NCI-H128 (cell line): ENCODE results near the gene CCDC148.

Experiments used
- DNase-seq: peaks from one replicate; lab custom pipeline; 2025; ENCODE audit not compliant: unreplicated experiment; lab: John Stamatoyannopoulos, UW

CCDC148 gene

GRCh38 chr2:158221063-158222020, 235.2 kb downstream of the CCDC148 start:
- DNase-seq: no peak

DNA sequence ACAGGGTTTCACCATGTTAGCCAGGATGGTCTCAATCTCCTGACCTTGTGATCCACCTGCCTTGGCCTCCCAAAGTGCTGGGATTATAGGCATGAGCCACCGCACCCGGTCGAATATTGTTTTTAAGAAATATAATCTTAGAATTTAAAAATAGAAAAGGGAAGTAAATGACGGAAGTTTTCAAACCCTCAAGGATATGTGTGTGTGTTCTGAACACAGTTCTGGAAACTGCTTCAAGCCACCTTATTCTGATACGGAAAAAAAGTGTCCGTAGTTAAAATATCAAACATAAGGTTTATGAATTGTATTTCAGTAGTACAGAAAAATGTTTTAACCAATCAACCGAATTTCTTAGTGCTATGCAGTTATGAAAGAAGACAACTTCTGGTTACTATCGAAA, 239.0 kb downstream of the CCDC148 start:
- DNase-seq: no peak

DNA sequence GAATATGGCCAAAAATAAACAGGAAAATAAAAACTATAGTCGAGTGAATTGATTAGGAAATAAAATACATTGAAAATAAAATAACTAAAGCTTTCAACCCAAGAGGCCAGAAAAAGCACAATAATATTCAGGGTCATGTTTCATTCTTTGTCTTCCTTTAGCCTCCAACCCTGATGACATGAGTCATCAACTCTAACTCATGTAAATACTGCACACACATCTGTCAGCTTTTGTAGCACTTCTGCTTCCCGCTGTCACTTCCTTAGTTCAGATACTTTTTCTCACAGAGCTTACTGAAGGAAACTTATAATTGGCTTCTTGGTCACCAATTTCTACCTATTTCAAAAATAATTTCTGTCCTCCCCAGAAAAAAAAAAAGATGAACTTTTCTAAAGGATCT, 242.1 kb downstream of the CCDC148 start:
- no peak for DNase-seq

- no peak for DNase-seq
Observed at GRCh38 chr2:158213773-158214172, 242.8 kb downstream of the CCDC148 start.

DNA sequence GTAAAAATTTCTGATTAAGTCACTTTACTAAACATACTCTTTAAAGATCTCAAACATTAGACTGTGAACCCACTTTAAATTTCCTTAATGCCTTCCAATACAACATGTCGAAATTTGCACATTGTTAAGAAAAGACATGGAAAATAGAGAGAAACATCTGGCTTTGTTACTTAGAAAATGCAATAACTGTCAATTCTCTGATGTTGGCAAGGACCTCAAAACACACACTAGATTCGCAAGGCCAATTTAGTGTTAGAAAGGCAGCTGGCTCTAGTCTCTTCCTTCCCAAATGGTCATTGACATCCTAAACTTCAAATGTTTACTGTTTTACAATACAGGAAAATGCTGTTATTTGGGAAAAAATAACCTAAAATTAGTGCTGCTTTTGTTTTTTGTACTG, 244.3 kb downstream of the CCDC148 start:
- no peak for DNase-seq

DNA sequence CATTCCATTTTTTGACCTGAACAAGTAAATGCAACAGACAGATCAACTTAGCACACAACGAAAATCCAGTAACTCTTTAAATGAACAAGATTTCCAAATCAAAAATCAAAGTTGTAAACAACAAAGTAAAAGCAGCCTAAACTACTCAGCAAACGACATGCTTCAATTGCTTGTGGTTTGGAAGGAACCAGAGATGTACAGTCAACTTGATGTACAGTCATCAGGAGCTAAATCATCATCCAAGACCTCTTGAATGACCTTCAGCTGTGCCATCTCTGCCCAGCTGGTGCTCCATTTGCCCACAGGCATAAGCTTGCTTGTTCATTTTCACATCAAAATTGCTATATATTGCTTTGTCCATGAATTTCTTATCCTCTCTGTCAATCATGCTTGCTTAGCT, 245.1 kb downstream of the CCDC148 start:
- DNase-seq: no peak

DNA sequence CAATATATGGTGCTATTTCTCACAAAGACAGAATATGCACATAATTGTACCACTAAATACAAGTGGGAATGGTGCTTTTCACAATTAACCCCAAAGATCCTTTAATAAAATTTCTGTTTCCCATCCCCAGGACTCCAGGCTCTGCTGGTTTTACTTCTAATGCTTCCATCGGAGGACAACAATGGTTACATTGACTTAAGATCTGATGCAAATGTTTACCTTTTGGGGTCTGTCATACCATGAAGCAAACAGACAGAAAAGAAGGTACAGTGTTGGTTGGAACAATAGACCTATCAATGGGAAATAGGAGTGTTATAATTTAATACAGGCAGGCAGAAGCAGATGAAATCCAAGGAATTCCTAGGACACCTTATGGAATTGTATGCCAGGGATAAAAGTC, 249.2 kb downstream of the CCDC148 start:
- no peak for DNase-seq

DNA sequence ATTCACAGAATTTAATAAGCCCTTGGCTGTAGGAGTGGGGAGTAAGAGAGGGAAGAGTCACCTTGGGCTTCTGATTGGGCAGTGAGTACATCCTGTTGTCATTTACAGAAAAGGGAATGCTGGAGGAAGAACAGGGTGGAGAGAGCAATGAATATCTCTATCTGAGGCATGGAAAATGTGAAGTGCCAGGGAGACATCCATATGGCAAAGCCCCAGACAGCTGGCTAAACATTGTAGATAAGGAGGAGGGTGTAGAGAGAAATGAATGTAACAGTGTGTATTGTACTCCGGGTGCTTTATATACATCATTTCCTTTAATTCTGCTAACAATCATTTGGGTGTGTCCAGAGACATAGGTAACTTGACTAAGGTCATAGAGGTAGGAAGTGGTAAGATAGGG, 251.3 kb downstream of the CCDC148 start:
- no peak for DNase-seq

GRCh38 chr2:158204741-158205165, 251.8 kb downstream of the CCDC148 start:
- no peak for DNase-seq

- no peak for DNase-seq
Observed at GRCh38 chr2:158202161-158202815, 254.3 kb downstream of the CCDC148 start.

- DNase-seq: no peak
Observed at GRCh38 chr2:158199928-158200650, 256.5 kb downstream of the CCDC148 start.

DNA sequence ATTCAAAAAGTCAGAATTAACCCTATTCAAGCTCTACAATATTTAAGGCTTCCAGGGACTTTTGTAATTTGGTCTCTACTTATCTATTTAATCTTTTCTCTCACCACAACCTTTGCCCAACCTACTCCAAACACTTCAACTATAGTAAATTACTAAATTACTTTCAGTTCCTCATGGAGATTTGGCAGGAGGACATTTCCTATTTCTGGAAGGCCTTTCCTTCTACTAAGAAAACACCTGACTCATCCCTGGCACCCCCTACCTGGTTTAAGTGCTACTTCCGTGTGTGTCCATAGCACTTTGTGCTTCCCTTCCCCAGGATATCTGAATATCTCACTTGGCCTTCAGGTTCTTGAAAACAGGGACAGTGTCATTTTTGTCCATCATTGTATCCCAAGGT, 258.6 kb downstream of the CCDC148 start:
- no peak for DNase-seq

- DNase-seq: no peak
Observed at GRCh38 chr2:158194229-158194628, 262.3 kb downstream of the CCDC148 start.

DNA sequence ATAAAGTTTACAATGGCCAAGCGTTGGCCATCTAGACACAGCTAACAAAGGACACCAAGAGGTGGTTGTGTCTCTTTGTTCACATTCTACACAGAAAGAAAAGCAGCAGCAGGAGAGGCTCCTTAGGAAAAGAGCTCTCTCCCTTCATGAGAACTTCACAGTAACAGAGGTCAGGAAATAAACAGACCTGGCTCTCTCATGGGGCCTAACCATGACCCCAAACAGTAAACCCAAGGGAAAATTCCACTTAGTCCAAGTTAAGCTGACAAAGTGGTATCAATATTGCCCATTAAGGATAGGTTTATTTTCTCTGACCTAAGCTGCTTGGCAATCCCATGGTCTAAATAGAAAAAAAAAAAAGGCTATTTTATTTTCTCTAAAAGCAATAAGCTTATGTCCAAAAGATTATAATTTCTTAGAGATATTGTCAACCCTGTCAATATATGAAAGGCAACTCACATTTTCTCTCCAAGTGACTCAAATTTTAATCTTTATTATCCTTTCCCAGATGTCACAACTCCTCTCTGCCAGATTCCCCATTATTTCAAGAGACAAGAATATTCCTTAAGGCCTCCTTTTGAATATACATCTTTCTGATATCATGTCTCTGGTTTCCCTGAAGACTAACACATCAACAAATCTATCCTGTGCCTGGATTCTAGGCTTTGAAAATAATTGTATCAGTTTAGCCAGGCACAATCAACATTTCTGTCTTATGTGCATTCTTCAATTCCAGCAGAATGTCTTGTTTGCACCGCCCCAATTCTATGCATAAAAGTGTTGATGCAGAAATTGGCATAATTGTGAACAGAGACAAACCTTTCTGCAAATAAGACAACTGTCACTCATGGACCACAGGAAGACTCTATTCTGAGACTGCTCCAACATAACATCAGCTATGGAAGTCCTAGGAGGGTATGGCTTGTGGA, 263.8 kb downstream of the CCDC148 start:
- DNase-seq: no peak

DNA sequence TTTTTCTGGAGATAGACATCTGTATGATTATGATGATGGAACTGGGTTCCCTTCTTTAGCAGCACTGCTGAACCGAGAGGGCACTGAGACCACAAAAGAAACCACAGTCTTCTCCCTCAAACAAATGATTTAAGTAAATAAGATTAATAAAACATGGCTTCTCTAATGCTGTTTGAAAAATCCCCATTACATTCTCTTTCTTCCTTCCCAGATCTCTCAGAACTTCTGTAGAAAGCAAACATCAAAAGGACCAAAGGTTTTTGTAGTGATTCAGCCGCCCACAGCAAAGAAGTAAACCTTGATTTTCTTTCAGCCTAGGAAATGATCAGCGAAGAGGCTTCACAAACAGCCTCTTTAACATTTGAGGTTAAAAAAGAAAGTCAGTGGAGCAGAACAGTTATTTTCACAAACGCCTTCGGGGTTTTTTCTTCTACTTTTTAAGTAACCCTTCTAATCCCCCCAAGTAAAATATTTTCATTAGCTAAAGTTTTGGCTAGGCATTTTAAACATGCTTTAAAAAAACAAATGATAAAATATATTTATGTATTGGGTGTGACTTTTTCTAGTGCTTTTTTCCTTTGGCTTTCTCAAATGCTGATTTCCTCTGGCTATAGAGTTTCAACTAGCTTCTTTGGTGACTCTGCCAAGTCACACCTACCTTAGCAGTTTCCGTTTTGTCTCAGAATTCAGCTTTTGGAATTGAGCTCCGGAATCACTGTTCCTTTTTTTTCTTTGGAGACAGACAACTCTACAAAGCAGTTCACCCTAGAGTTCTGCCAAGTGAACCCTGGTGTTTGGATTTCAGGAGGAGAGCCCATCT, 265.3 kb downstream of the CCDC148 start:
- DNase-seq: no peak

- no peak for DNase-seq
Observed at GRCh38 chr2:158189526-158189925, 267.0 kb downstream of the CCDC148 start.

GRCh38 chr2:158187908-158188307, 268.6 kb downstream of the CCDC148 start:
- no peak for DNase-seq

GRCh38 chr2:158184556-158185343, 271.8 kb downstream of the CCDC148 start:
- DNase-seq: no peak

- DNase-seq: no peak
Observed at GRCh38 chr2:158184001-158184400, 272.6 kb downstream of the CCDC148 start.
